Loucy (cell line): ENCODE data around the gene VSIG1.

Experiments used
- CTCF ChIP-seq: fragments of 200-600 bp; sonication (generic); conservative IDR thresholded peaks from 2 replicates; pipeline ENCODE4 v1.5.1; 2014; ENCODE audit warnings: mild to moderate bottlenecking, antibody characterized with exemption, low read length
- EZH2phosphoT487 ChIP-seq: fragments of 200-600 bp; IDR thresholded peaks from 2 replicates; pipeline ENCODE4 v1.6.1; 2018; ENCODE audit warnings: antibody characterized with exemption, mild to moderate bottlenecking, moderate library complexity, borderline replicate concordance

DNA sequence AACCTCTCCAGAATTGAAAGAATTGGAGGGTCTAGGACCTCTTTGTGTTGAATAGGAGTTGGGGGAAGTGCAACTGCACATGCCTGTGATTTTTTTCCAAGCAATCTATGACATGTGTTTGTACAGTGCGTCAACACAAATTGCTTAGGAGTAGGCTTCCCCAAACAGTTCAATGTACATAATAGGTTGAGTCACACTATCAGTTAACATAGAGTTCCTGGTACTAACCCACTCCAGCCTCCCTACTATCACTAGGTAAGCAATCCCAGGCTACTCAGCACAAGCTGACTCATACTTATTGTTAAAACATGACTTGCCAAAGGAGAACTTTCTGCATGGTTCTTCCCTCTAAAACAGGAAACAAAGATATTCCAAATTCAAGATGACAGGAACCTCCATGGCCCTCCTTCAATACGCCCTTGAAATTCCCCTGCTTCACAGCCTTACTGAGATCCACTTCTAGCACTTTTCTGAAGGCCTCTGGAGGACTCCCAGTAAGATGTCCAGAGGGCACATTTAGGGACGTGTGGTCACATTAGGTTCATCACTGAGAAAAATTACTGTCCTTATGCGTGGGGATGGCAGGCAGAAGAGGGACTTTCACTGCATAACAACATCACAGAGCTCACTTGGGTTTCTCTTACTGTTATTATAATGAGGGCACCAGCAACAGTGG, 8.4 kb upstream of the VSIG1 start:
- TF ChIP-seq CTCF (no peak), EZH2phosphoT487 (no peak)
